WTC11 (cell line): ENCODE data around the gene ASCL2. TPM values are rescaled to one million over a fixed set of nuclear protein-coding genes. Genes with fewer than 3 reads are reported as not detected.

ENCODE experiments used
- ATAC-seq: fragments of 200-7000 bp; cut with Tn5 transposase; 2 replicates; pipeline ENCODE4 v1.10.0; 2021; ENCODE audit warnings: mild to moderate bottlenecking, moderate library complexity
- CTCF ChIA-PET: fragments of 300-600 bp; sonication (Branson Sonifier 250); formaldehyde crosslinking; loops from one replicate; lab custom pipeline; 2021; ENCODE audit warnings: antibody characterized with exemption; lab: Charles Lee
- POLR2A ChIA-PET: fragments of 350-600 bp; sonication (Branson Sonifier 250); formaldehyde crosslinking; loops from one replicate; lab custom pipeline; 2021; ENCODE audit warnings: antibody characterized with exemption; lab: Charles Lee
- DNase-seq: peaks from one replicate; pipeline ENCODE4 v3.0.0; 2021; ENCODE audit warnings: low spot score
- H3K27ac Mint-ChIP-seq: 2 replicates; pipeline ENCODE4 v1.8.0; 2021; ENCODE audit warnings: mixed read lengths
- H3K27me3 Mint-ChIP-seq: 2 replicates; pipeline ENCODE4 v1.8.0; 2021; ENCODE audit warnings: low read depth, mild to moderate bottlenecking, moderate library complexity, mixed read lengths
- H3K36me3 Mint-ChIP-seq: 2 replicates; pipeline ENCODE4 v1.8.0; 2021; ENCODE audit warnings: mixed read lengths
- H3K4me1 Mint-ChIP-seq: 2 replicates; pipeline ENCODE4 v1.8.0; 2022; ENCODE audit warnings: mixed read lengths
- H3K4me3 Mint-ChIP-seq: 2 replicates; pipeline ENCODE4 v1.8.0; 2021; ENCODE audit warnings: mild to moderate bottlenecking, moderate library complexity, mixed read lengths
- H3K9me3 Mint-ChIP-seq: 2 replicates; pipeline ENCODE4 v1.8.0; 2021; ENCODE audit warnings: mixed read lengths
- ELF4 ChIP-seq: sonication (generic); formaldehyde crosslinking; IDR thresholded peaks from 2 replicates; pipeline ENCODE4 v1.8.1; 2022; ENCODE audit warnings: low read depth, mild to moderate bottlenecking, moderate library complexity, missing genetic modification reagents
- IRF2 ChIP-seq: sonication (generic); formaldehyde crosslinking; IDR thresholded peaks from 2 replicates; pipeline ENCODE4 v1.8.0; 2022; ENCODE audit warnings: low read depth, missing genetic modification reagents, borderline replicate concordance
- NR1H2 ChIP-seq: sonication (generic); formaldehyde crosslinking; IDR thresholded peaks from 2 replicates; pipeline ENCODE4 v1.9.0; 2021; ENCODE audit warnings: mild to moderate bottlenecking, moderate library complexity, missing genetic modification reagents
- NR2C2 ChIP-seq: sonication (generic); formaldehyde crosslinking; IDR thresholded peaks from 2 replicates; pipeline ENCODE4 v1.8.0; 2022; ENCODE audit warnings: mild to moderate bottlenecking, missing genetic modification reagents
- SOX15 ChIP-seq: fragments of 250-450 bp; sonication (Bioruptor Pico); IDR thresholded peaks from 2 replicates; pipeline ENCODE4 v1.9.0; 2021; ENCODE audit warnings: mild to moderate bottlenecking
- USF1 ChIP-seq: sonication (generic); formaldehyde crosslinking; IDR thresholded peaks from 2 replicates; pipeline ENCODE4 v1.8.0; 2022; ENCODE audit warnings: mild to moderate bottlenecking, missing genetic modification reagents
- ZBTB43 ChIP-seq: sonication (generic); formaldehyde crosslinking; IDR thresholded peaks from 2 replicates; pipeline ENCODE4 v1.8.1; 2023; ENCODE audit warnings: mild to moderate bottlenecking, missing genetic modification reagents
- ZNF425 ChIP-seq: fragments of 250-450 bp; sonication (Bioruptor Pico); conservative IDR thresholded peaks from 2 replicates; pipeline ENCODE4 v1.9.0; 2021; ENCODE audit warnings: mild to moderate bottlenecking
- ZNF512 ChIP-seq: sonication (generic); formaldehyde crosslinking; IDR thresholded peaks from 2 replicates; pipeline ENCODE4 v1.8.1; 2022; ENCODE audit warnings: missing genetic modification reagents, borderline replicate concordance
- ZNF671 ChIP-seq: fragments of 250-450 bp; sonication (Bioruptor Pico); IDR thresholded peaks from 2 replicates; pipeline ENCODE4 v1.8.0; 2021; ENCODE audit warnings: mild to moderate bottlenecking
- total RNA-seq: library from RNA; stranded (reverse); gene quantifications from 3 replicates; pipeline ENCODE4 v1.2.3, GENCODE V29; 2021
- TF ChIP-seq, protein P1 (sequence below): sonication (generic); formaldehyde crosslinking; IDR thresholded peaks from 2 replicates; pipeline ENCODE4 v1.8.0; 2022; ENCODE audit warnings: missing genetic modification reagents

The ASCL2 gene
- total RNA-seq, 1 experiment from 2014 or later: 0.24 TPM

GRCh38 chr11:2294926-2295290 lies 24.5 kb upstream of the ASCL2 start:
- no peaks in the 10 kb centered on the region for H3K36me3 Mint-ChIP-seq
- ChIA-PET POLR2A (no interaction called here), CTCF (interaction anchor here (1.0 to 2.0 kb wide), 3 partner anchors 10 to 109 kb away, joined by 3 to 7 read pairs (median 6); no protein-coding TSS in a partner anchor)
- peaks cover 20% of the 10 kb centered on the region for H3K27me3 Mint-ChIP-seq
- H3K4me3 Mint-ChIP-seq: no peak overlapping the region
- DNase-seq (no peak), ATAC-seq (no peak)
- TF ChIP-seq ZNF425 (no peak), ELF4 (CRISPR knock-in tag) (no peak)
- no peaks in the 10 kb centered on the region for H3K9me3 Mint-ChIP-seq
- no peak overlapping the region for H3K27ac Mint-ChIP-seq
- peaks cover 4% of the 10 kb centered on the region; the same call in 1 of the 2 replicates for H3K4me1 Mint-ChIP-seq

- Mint-ChIP-seq H3K27me3 (peaks cover 27% of the 10 kb centered on the region), H3K4me1 (peaks cover 8% of the 10 kb centered on the region; the same call in 1 of the 2 replicates), H3K4me3 (no peak overlapping the region), H3K9me3 (no peaks in the 10 kb centered on the region), H3K36me3 (no peaks in the 10 kb centered on the region), H3K27ac (peak overlapping the region; percentile 13; the same call in 1 of the 2 replicates)
- CTCF ChIA-PET: interaction anchor here (1.0 to 2.0 kb wide), 3 partner anchors 11 to 108 kb away, joined by 3 to 7 read pairs (median 6); no protein-coding TSS in a partner anchor
- no peak for TF ChIP-seq USF1
- ATAC-seq (peak; percentile 51), DNase-seq (no peak)
- POLR2A ChIA-PET: no interaction called here
Observed at GRCh38 chr11:2293984-2294925, 23.9 kb upstream of the ASCL2 start.

GRCh38 chr11:2293531-2293971 lies 23.2 kb upstream of the ASCL2 start:
- Mint-ChIP-seq H3K9me3 (no peaks in the 10 kb centered on the region), H3K4me3 (no peak overlapping the region), H3K27me3 (peaks cover 31% of the 10 kb centered on the region), H3K27ac (peak overlapping the region; percentile 13; the same call in 1 of the 2 replicates), H3K4me1 (peaks cover 8% of the 10 kb centered on the region; the same call in 1 of the 2 replicates), H3K36me3 (no peaks in the 10 kb centered on the region)
- ChIA-PET CTCF (no interaction called here), POLR2A (no interaction called here)
- DNase-seq: peak; percentile 11
- no peak for ATAC-seq
- TF ChIP-seq IRF2 (CRISPR knock-in tag) (no peak), ZNF512 (CRISPR knock-in tag) (no peak)
- TF ChIP-seq, protein P1, sequence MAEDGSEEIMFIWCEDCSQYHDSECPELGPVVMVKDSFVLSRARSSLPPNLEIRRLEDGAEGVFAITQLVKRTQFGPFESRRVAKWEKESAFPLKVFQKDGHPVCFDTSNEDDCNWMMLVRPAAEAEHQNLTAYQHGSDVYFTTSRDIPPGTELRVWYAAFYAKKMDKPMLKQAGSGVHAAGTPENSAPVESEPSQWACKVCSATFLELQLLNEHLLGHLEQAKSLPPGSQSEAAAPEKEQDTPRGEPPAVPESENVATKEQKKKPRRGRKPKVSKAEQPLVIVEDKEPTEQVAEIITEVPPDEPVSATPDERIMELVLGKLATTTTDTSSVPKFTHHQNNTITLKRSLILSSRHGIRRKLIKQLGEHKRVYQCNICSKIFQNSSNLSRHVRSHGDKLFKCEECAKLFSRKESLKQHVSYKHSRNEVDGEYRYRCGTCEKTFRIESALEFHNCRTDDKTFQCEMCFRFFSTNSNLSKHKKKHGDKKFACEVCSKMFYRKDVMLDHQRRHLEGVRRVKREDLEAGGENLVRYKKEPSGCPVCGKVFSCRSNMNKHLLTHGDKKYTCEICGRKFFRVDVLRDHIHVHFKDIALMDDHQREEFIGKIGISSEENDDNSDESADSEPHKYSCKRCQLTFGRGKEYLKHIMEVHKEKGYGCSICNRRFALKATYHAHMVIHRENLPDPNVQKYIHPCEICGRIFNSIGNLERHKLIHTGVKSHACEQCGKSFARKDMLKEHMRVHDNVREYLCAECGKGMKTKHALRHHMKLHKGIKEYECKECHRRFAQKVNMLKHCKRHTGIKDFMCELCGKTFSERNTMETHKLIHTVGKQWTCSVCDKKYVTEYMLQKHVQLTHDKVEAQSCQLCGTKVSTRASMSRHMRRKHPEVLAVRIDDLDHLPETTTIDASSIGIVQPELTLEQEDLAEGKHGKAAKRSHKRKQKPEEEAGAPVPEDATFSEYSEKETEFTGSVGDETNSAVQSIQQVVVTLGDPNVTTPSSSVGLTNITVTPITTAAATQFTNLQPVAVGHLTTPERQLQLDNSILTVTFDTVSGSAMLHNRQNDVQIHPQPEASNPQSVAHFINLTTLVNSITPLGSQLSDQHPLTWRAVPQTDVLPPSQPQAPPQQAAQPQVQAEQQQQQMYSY: no peak

DNA sequence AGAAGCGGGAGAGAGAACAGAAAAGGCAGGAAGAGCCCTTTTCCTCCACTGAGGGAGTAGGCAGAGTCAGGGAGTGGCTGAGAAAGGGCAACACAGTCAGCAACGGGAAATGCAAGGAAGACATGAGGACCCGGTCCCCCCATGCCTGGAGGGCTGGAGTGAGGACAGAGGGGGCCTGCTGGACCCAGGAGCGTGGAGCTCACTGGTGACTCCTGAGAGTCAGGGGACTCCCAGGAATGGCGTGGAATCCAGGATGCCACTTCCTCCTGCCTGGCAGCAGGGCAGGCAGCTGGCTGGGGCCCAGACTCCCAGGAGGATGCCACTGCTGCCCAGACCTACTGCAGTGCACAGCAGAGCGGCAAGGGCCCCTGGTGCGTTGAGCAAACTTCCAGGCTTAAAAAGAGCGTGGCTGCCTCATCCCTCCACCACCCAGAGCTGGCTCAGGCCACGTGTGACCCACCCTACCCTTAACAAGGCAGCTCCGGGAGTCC lies 20.0 kb upstream of the ASCL2 start:
- Mint-ChIP-seq H3K36me3 (no peaks in the 10 kb centered on the region), H3K4me1 (peaks cover 8% of the 10 kb centered on the region; the same call in 1 of the 2 replicates), H3K9me3 (no peaks in the 10 kb centered on the region), H3K27me3 (peaks cover 55% of the 10 kb centered on the region), H3K27ac (no peak overlapping the region), H3K4me3 (no peak overlapping the region)
- ATAC-seq (no peak), DNase-seq (peak; percentile 9)
- POLR2A ChIA-PET: no interaction called here
- CTCF ChIA-PET: no interaction called here
- TF ChIP-seq SOX15 (no peak), ZBTB43 (CRISPR knock-in tag) (no peak), ELF4 (CRISPR knock-in tag) (no peak), ZNF671 (no peak), NR2C2 (CRISPR knock-in tag) (no peak), NR1H2 (no peak)
- TF ChIP-seq, protein P1: no peak
